Measurements from ENCODE around the gene FAM78A.
A peak's percentile ranks its signal among the peaks of the same experiment; 100 is the strongest.

DNA sequence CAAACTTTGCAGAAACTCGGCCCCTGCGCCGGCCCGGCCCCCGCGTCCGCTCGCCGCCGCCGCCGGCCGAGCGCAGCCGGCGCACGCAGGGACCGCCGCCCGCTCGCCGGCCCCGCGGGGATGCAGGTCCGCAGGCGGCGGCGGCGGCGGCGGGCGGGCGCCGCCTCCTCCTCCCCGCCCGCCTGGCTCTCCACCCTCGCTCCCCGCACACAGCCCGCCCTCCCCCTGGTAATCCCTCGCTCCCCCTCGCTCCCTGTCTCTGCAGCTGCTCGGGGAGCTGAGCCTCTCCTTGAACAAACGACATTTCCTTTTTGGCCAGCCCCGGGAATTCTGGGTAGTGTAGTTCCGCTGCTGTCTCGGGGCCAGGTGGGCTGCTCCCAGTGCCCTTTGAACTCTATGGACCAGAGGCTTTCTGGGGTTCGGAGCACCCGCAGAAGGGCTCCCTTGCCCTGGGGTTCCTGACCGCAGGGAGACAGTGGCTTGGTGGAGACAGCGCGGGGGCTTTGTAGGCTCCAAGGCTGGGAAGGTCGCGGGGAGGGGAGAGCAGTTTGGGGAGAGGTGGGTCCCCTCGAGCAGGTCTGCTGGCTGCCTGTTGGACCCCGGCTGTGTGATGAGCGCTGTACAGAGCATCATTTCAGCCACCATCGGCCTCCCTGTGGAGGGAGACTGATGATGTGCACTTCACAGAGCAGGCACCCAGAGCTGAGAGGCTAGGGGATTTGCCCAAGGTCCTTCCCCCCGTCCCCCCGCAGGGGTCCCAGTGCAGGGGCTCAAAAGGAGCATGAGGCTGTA is 1.8 kb upstream of the FAM78A start:
- TF ChIP-seq POLR2A (IDR thresholded peaks at IDR 0.05) (no peak), POLR2AphosphoS5 (IDR thresholded peaks at IDR 0.05) (peak in 2 of 3 donors; percentile 72 to 80)
- TF ChIP-seq, protein P1, sequence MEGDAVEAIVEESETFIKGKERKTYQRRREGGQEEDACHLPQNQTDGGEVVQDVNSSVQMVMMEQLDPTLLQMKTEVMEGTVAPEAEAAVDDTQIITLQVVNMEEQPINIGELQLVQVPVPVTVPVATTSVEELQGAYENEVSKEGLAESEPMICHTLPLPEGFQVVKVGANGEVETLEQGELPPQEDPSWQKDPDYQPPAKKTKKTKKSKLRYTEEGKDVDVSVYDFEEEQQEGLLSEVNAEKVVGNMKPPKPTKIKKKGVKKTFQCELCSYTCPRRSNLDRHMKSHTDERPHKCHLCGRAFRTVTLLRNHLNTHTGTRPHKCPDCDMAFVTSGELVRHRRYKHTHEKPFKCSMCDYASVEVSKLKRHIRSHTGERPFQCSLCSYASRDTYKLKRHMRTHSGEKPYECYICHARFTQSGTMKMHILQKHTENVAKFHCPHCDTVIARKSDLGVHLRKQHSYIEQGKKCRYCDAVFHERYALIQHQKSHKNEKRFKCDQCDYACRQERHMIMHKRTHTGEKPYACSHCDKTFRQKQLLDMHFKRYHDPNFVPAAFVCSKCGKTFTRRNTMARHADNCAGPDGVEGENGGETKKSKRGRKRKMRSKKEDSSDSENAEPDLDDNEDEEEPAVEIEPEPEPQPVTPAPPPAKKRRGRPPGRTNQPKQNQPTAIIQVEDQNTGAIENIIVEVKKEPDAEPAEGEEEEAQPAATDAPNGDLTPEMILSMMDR (IDR thresholded peaks at IDR 0.05 in 8 of 11, conservative IDR thresholded peaks at IDR 0.05 in 3 of 11), result no peak

Measured in spleen (tissue), 7 donors.